ENCODE data around the gene TTC16. TPM values are rescaled to one million over a fixed set of nuclear protein-coding genes. Genes with fewer than 3 reads are reported as not detected.

The TTC16 gene
- total RNA-seq, 1 experiment from 2014 or later = not detected

Other genes with a start within 250 kb of the TTC16 start
- gene STXBP1, start 103.8 kb upstream of the TTC16 start, total RNA-seq (2021) = 22.1 and 22.3 TPM in 2 replicates
- gene CFAP157, start 9.1 kb upstream of the TTC16 start, total RNA-seq (2021) = 0.15 and 0.22 TPM in 2 replicates
- gene PTRH1, start 416 bp upstream of the TTC16 start, total RNA-seq (2021) = 10.6 and 10.9 TPM in 2 replicates
- gene TOR2A, start 19.2 kb downstream of the TTC16 start, total RNA-seq (2021) = 13.2 and 16.3 TPM in 2 replicates
- gene SH2D3C, start 62.6 kb downstream of the TTC16 start, total RNA-seq (2021) = 1.3 and 1.7 TPM in 2 replicates
- gene CDK9, start 70.0 kb downstream of the TTC16 start, total RNA-seq (2021) = 85.7 and 87.8 TPM in 2 replicates
- gene FPGS, start 86.8 kb downstream of the TTC16 start, total RNA-seq (2021) = 68.4 TPM in 2 replicates
- gene ENG, start 138.6 kb downstream of the TTC16 start, total RNA-seq (2021) = 1.8 and 2.1 TPM in 2 replicates
- 31.6 and 41.9 TPM in 2 replicates for gene AK1, start 161.6 kb downstream of the TTC16 start, total RNA-seq (2021)
- 29.8 and 30.2 TPM in 2 replicates for gene ST6GALNAC6, start 183.5 kb downstream of the TTC16 start, total RNA-seq (2021)
- gene ST6GALNAC4, start 201.0 kb downstream of the TTC16 start, total RNA-seq (2021) = 15.4 and 16.5 TPM in 2 replicates
- gene PIP5KL1, start 214.7 kb downstream of the TTC16 start, total RNA-seq (2021) = 9.0 and 11.6 TPM in 2 replicates
- gene DPM2, start 221.8 kb downstream of the TTC16 start, total RNA-seq (2021) = 44.7 and 46.1 TPM in 2 replicates